Cardiac fibroblast (primary cell): ENCODE results near the gene ALCAM.
"Not testable (repeated sequence)": the region's sequence is repeated elsewhere in the genome, so short reads cannot be mapped to it uniquely, and the experiment has no call there.

ENCODE experiments used
- DNase-seq, 2 donors: peaks; one replicate each; pipeline versions ENCODE4 v3.0.0 to v3.0.0-alpha.2; 2010; ENCODE audit warnings: low read depth in 2 of 2
- H3K4me3 ChIP-seq, 2 donors: replicated peaks in 1 of 2; 1 replicate in 1 of 2; 2 replicates in 1 of 2; pipeline ENCODE4 v1.5.1; 2011; ENCODE audit warnings: low read depth in 2 of 2, low read length in 2 of 2, mild to moderate bottlenecking in 2 of 2, moderate library complexity in 1 of 2
- TF ChIP-seq, protein P1 (sequence below): IDR thresholded peaks from one replicate; pipeline ENCODE4 v1.5.1; 2011; ENCODE audit warnings: low read depth, mild to moderate bottlenecking, low read length, inconsistent platforms

ALCAM gene

DNA sequence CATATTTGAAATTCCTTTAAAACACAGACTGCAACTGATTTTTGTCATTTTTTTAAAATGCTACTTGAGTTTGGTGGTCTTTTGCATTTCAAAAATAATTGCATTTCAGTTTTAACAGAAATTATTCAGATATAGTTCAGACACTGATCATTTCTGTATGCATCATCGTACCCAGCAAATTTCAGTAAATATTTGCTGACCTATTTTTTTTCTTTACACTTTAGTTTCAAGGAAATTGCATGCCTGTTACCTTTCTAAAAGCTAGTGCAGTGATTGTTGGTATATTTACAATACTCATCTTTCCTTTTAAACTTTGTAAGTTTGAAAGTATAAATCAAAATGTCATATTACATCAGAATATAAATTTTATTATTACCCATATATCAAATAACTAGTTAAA, 32.4 kb downstream of the ALCAM start:
- no peak for DNase-seq
- TF ChIP-seq, protein P1, sequence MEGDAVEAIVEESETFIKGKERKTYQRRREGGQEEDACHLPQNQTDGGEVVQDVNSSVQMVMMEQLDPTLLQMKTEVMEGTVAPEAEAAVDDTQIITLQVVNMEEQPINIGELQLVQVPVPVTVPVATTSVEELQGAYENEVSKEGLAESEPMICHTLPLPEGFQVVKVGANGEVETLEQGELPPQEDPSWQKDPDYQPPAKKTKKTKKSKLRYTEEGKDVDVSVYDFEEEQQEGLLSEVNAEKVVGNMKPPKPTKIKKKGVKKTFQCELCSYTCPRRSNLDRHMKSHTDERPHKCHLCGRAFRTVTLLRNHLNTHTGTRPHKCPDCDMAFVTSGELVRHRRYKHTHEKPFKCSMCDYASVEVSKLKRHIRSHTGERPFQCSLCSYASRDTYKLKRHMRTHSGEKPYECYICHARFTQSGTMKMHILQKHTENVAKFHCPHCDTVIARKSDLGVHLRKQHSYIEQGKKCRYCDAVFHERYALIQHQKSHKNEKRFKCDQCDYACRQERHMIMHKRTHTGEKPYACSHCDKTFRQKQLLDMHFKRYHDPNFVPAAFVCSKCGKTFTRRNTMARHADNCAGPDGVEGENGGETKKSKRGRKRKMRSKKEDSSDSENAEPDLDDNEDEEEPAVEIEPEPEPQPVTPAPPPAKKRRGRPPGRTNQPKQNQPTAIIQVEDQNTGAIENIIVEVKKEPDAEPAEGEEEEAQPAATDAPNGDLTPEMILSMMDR: no peak
- no peak overlapping the region for H3K4me3 ChIP-seq

DNA sequence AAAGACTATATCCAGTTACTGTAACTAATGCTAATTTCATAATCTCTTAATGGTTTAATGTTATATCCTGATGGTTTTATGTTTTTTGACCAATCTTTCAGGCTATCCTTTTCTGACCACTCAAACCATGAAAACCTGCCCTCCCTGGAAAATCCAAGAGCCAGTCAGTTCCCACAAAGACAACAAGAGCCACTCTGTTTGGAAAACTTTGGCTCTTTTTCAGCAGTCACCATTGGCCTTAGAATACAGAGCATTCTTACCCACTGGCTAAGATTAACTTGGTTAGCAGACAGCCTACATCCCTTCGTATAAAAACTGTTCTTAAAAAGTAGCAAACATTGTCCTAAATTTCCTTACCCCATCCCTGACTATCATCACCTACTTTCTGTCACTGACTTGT, 32.9 kb downstream of the ALCAM start:
- TF ChIP-seq, protein P1: no peak
- DNase-seq: no peak
- no peak overlapping the region for H3K4me3 ChIP-seq

DNA sequence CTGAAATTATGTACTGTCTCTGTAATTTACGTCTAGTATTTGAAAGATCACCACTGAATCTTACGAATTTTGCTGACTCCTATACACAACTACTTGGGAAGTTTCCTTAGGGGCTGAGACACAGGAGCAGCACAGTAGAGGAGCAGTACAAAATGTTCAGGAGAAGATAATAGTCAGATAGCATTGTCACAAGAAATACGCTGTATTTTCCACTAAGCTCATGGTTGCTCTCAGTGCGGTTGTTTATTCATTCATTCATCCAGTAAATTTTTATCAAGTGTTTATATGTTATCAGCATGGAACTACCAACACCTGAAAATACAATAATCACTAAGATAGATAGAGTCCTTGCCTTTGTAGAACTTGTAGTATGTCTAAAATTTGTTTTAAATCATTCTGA, 34.5 kb downstream of the ALCAM start:
- DNase-seq: no peak
- no peak overlapping the region for H3K4me3 ChIP-seq
- TF ChIP-seq, protein P1: no peak

DNA sequence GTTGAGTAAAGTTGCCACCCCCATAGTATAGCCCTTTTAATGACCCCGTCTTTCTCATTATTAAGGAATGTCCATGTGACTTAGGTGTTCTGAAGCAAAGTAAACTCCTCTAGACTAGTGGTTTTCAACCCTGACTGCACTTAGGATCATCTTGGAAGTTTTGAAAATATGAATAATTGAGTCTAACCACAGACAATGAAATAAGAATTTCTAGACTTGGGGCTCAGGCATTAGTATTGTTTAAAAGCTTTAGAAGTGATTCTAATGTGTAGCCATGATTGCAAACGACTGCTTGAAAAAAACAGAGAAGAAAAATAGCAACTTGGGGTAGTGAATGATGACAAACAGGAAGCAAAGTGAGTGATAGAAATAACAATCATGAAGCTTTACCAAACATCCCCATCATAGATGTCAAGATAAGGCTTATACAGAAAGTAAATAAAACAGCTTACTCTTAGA, 35.0 kb downstream of the ALCAM start:
- no peak overlapping the region for H3K4me3 ChIP-seq
- peak; percentile 4 to 67 for DNase-seq
- TF ChIP-seq, protein P1: no peak

DNA sequence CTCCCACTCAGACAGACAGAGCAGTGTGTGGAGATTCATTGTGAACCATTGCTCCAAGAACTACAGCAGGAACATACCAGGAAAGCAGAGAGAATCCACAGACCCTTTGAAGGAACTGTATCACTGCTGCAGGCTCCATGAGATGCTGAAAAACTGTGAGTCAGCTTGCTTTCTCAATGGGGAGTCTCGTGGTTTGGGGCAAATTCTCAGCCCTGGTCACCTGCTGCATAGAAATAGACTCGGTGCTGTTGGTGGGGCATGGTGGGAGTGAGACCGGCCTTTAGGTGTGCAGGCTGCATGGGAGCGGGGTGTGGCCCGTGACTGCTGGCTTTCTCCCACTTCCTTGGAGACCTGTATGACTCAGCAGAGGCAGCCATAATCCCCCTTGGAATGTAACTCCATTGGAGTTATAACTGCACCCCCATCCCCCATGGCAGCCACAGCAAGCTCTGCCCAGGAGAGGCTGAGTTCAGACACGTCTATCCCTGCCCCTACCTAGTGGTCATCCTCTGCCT, 35.6 kb downstream of the ALCAM start:
- H3K4me3 ChIP-seq: no peak overlapping the region
- TF ChIP-seq, protein P1: no peak
- DNase-seq: peak in 1 of 2 donors; percentile 53

DNA sequence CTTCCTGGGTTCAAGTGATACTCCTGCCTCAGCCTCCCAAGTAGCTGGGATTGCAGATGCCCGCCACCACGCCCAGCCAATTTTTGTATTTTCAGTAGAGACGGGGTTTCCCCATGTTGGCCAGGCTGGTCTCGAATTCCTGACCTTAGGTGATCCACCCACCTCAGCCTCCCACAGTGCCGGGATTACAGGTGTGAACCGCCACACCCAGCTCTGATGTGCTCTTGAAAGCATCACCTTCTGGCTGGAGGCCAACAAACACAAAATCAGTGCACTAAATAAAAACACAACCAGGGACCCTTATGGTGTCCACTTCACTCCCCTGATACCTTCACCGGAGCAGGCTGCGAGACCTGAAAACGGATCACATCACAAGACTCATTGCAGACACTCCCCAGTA, 36.3 kb downstream of the ALCAM start:
- not testable (repeated sequence) for H3K4me3 ChIP-seq, DNase-seq

DNA sequence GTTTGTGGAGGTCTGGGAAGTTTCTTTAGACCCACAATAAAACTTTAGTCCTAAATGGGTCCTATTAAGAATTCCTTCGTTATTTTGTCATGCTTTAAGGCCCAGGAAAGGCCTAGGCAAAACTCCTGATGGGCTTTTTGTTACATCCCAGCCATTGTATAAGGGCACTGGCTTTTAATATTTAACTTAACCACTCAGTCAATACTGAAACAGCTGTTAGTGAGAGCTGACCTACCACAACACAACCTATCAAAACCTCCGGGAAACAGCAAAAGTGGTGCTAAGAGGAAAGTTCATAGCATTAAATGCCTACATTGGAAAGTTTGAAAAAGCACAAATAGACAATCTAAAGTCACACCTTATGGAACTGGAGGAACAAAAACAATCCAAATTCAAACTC, 39.6 kb downstream of the ALCAM start:
- TF ChIP-seq, protein P1: no peak
- DNase-seq: no peak

More for the DNA sequence above, 39.6 kb downstream of the ALCAM start:
- H3K4me3 ChIP-seq: no peak overlapping the region
